Breast epithelium (tissue), 4 donors: ENCODE results near the gene RAB8A. TPM values are rescaled to one million over a fixed set of nuclear protein-coding genes. Genes with fewer than 3 reads are reported as not detected.

ENCODE experiments used
- DNase-seq, 2 donors: peaks; one replicate each; pipeline ENCODE4 v3.0.0-alpha.2; 2019; ENCODE audit warnings: low spot score in 2 of 2
- H3K27ac ChIP-seq, 2 donors: fragments of 200-600 bp; sonication (generic) in 1 of 2; one replicate each; pipeline ENCODE4 v1.5.1; 2016 to 2019; ENCODE audit warnings: mild to moderate bottlenecking in 1 of 2
- H3K27me3 ChIP-seq, 2 donors: fragments of 200-600 bp; sonication (generic) in 1 of 2; one replicate each; pipeline versions ENCODE4 v1.5.1 to v1.6.0; 2017 to 2019; ENCODE audit warnings: control low read depth in 1 of 2, mild to moderate bottlenecking in 1 of 2
- H3K36me3 ChIP-seq: fragments of 200-600 bp; one replicate; pipeline ENCODE4 v1.5.1; 2019
- H3K4me1 ChIP-seq, 2 donors: fragments of 200-600 bp; sonication (generic); one replicate each; pipeline ENCODE4 v1.5.1; 2016 to 2019; ENCODE audit warnings: control low read depth in 1 of 2
- H3K4me3 ChIP-seq, 3 donors: fragments of 200-600 bp; sonication (generic); 1 replicate in 2 of 3; 2 replicates in 1 of 3; pipeline ENCODE4 v1.5.1; 2016 to 2019; ENCODE audit warnings: mild to moderate bottlenecking in 3 of 3, moderate library complexity in 2 of 3
- H3K9me3 ChIP-seq, 2 donors: fragments of 200-600 bp; sonication (generic) in 1 of 2; one replicate each; pipeline ENCODE4 v1.5.1; 2016 to 2019; ENCODE audit warnings: control low read depth in 1 of 2
- CTCF ChIP-seq, 3 donors: fragments of 450-650 bp; IDR thresholded peaks; one replicate each; pipeline ENCODE4 v1.5.1; 2016 to 2017; ENCODE audit warnings: antibody characterized with exemption in 3 of 3, mild to moderate bottlenecking in 3 of 3, moderate library complexity in 3 of 3
- POLR2A ChIP-seq: fragments of 450-650 bp; IDR thresholded peaks from one replicate; pipeline ENCODE4 v1.6.1; 2016; ENCODE audit warnings: antibody characterized with exemption, mild to moderate bottlenecking, moderate library complexity
- POLR2AphosphoS5 ChIP-seq, 3 donors: sonication (generic); formaldehyde crosslinking; IDR thresholded peaks; one replicate each; pipeline ENCODE4 v1.6.1; 2017; ENCODE audit warnings: antibody characterized with exemption in 3 of 3
- intact Hi-C: fragments of 100-400 bp; cut with DNase I; formaldehyde crosslinking; loops from one replicate; pipeline ENCODE4 v1.15.1; 2023; ENCODE audit warnings: low total_unique reads
- total RNA-seq, 3 donors: library from RNA; depleted of rRNA; stranded (reverse); fragments of >200 nt; gene quantifications; one replicate each; pipeline ENCODE4 v1.1.0, GENCODE V29; 2016

Gene RAB8A
- total RNA-seq, 3 donors from 2014 or later = 34.7 to 40.6 (median 38.8) TPM

DNA sequence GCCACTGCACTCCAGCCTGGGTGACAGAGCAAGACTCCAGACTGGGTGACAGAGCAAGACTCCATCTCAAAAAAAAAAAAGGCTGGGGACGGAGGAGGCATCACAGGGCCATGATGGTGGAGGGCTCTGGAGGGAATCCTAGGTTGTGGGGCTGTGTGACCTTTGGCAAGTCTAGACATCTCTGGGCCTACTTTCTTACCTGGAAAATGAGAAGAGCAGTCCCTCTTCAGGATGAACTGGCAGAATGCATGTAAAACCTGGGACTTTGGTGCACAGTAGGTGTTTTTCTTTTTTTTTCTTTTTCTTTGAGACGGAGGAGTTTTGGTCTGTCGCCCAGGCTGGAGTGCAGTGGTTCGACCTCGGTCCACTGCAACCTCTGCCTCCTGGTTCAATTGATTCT, 48.0 kb downstream of the RAB8A start:
- Histone ChIP-seq H3K27ac (no peak overlapping the region), H3K9me3 (no peaks in the 10 kb centered on the region), H3K27me3 (no peaks in the 10 kb centered on the region), H3K4me3 (no peak overlapping the region), H3K4me1 (no peaks in the 10 kb centered on the region), H3K36me3 (no peaks in the 10 kb centered on the region)
- intact Hi-C loops = no loop called here
- TF ChIP-seq POLR2AphosphoS5 (IDR thresholded peaks at IDR 0.05) (no peak), POLR2A (no peak), CTCF (IDR thresholded peaks at IDR 0.05) (no peak)
- DNase-seq = no peak

DNA sequence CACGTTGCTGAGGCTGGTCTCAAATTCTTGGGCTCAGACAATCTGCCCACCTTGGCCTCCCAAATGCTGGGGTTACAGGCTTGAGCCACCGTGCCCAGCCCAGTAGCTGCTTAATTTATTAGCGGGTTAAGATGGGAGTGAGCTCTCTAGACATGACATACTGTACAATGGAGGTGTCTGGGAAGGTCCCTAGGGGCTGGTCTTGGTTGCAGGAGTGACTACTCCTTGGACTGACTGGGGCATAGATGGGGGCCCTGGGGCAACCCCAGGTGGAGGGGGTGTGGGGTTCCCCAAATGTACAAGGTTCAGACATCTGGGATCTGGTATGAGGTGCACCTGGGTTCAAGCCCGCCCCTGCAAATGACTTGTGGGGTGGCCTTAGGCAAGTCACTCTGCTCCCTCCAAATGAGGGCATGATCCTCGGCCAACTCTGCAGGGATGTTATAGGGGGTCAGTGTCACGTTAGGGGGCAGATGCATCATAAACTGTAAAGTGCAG, 48.8 kb downstream of the RAB8A start:
- H3K27ac ChIP-seq = no peak overlapping the region
- no peaks in the 10 kb centered on the region for H3K27me3 ChIP-seq
- H3K9me3 ChIP-seq = no peaks in the 10 kb centered on the region
- intact Hi-C loops = no loop called here
- TF ChIP-seq CTCF (IDR thresholded peaks at IDR 0.05) (no peak), POLR2A (no peak), POLR2AphosphoS5 (IDR thresholded peaks at IDR 0.05) (no peak)
- no peak for DNase-seq
- no peaks in the 10 kb centered on the region for H3K4me1 ChIP-seq
- H3K4me3 ChIP-seq = no peak overlapping the region
- H3K36me3 ChIP-seq = no peaks in the 10 kb centered on the region

GRCh38 chr19:16160943-16161560, 49.4 kb downstream of the RAB8A start:
- H3K9me3 ChIP-seq = no peaks in the 10 kb centered on the region
- DNase-seq = no peak
- no peak for TF ChIP-seq CTCF (IDR thresholded peaks at IDR 0.05)
- H3K4me1 ChIP-seq = no peaks in the 10 kb centered on the region
- no peak overlapping the region for H3K27ac ChIP-seq
- H3K27me3 ChIP-seq = no peaks in the 10 kb centered on the region
- no peaks in the 10 kb centered on the region for H3K36me3 ChIP-seq
- intact Hi-C loops = no loop called here
- H3K4me3 ChIP-seq = no peak overlapping the region

DNA sequence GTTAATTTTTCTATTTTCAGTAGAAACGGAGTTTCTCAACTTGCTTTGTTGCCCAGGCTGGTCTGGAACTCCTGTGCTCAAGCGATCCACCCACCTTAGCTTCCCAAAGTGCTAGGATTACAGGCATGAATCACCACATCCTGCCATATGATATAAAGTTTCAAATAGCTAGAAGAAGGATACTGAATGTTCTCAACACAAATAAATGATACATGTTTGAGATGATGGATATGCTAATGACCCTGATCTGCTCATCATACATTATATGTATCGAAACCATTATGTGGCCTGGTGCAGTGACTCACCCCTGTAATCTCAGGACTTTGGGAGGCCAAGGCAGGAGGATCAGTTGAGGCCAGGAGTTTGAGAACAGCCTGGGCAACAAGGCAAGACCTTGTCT, 50.2 kb downstream of the RAB8A start:
- intact Hi-C loops = no loop called here

More for the DNA sequence above, 50.2 kb downstream of the RAB8A start:
- DNase-seq = no peak
- no peak overlapping the region for H3K4me3 ChIP-seq
- no peaks in the 10 kb centered on the region for H3K4me1 ChIP-seq
- H3K27ac ChIP-seq = no peak overlapping the region
- H3K27me3 ChIP-seq = no peaks in the 10 kb centered on the region
- H3K36me3 ChIP-seq = no peaks in the 10 kb centered on the region
- TF ChIP-seq CTCF (IDR thresholded peaks at IDR 0.05) (no peak), POLR2A (no peak), POLR2AphosphoS5 (IDR thresholded peaks at IDR 0.05) (no peak)
- no peaks in the 10 kb centered on the region for H3K9me3 ChIP-seq
